Muscle layer of duodenum (tissue), 2 donors: ENCODE results near the gene KLHL20.
A peak's percentile ranks its signal among the peaks of the same experiment; 100 is the strongest.
"Not testable (repeated sequence)": the region's sequence is repeated elsewhere in the genome, so short reads cannot be mapped to it uniquely, and the experiment has no call there.

Source experiments
- H3K27ac ChIP-seq: one replicate; pipeline ENCODE4 v1.7.0; 2013; ENCODE audit warnings: mild to moderate bottlenecking, low read length
- H3K27me3 ChIP-seq: one replicate; pipeline ENCODE4 v1.7.0; 2013; ENCODE audit warnings: low read depth, mild to moderate bottlenecking, control low read depth, low read length
- H3K36me3 ChIP-seq, 2 donors: one replicate each; pipeline ENCODE4 v1.7.0; 2013; ENCODE audit warnings: low read length in 2 of 2, control low read depth in 1 of 2, mild to moderate bottlenecking in 1 of 2; ENCODE audit not compliant: insufficient read depth in 2 of 2, control insufficient read depth in 1 of 2
- H3K4me1 ChIP-seq, 2 donors: one replicate each; pipeline ENCODE4 v1.7.0; 2013; ENCODE audit warnings: low read length in 2 of 2, mild to moderate bottlenecking in 2 of 2, control low read depth in 1 of 2, moderate library complexity in 1 of 2; ENCODE audit not compliant: insufficient read depth in 2 of 2, control insufficient read depth in 1 of 2
- H3K4me3 ChIP-seq, 2 donors: one replicate each; pipeline ENCODE4 v1.7.0; 2013; ENCODE audit warnings: low read length in 2 of 2, low read depth in 1 of 2, mild to moderate bottlenecking in 1 of 2
- H3K9me3 ChIP-seq, 2 donors: one replicate each; pipeline ENCODE4 v1.7.0; 2013; ENCODE audit warnings: low read length in 2 of 2, control low read depth in 1 of 2, mild to moderate bottlenecking in 1 of 2; ENCODE audit not compliant: control insufficient read depth in 1 of 2
- donor health status: healthy.

The KLHL20 gene

GRCh38 chr1:173702736-173703135 is 12.0 kb upstream of the KLHL20 start:
- Histone ChIP-seq H3K27ac (no peak overlapping the region), H3K4me1 (no peaks in the 10 kb centered on the region)

DNA sequence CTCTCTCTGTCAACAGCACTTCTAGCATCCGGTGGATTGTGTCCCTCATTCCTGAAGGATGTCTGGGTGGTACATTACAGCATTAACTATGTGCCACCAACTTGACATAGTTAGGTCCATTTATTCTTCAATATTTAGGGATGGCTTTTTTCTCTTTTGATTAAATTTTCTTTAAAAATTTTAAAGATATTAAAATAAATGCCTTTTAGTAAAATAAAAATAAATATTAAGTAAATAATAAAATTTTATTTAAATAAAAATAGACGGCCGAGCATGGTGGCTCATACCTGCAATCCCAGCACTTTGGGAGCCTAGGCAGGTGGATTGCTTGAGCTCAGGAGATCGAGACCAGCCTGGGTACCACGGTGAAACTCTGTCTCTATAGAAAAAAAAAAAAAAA is 9.7 kb upstream of the KLHL20 start:
- H3K4me3 ChIP-seq: no peak overlapping the region
- H3K36me3 ChIP-seq: no peaks in the 10 kb centered on the region
- H3K9me3 ChIP-seq: no peaks in the 10 kb centered on the region
- H3K27ac ChIP-seq: no peak overlapping the region
- H3K4me1 ChIP-seq: no peaks in the 10 kb centered on the region
- peaks cover 8% of the 10 kb centered on the region for H3K27me3 ChIP-seq

More at GRCh38 chr1:173702736-173703135, 12.0 kb upstream of the KLHL20 start:
- Histone ChIP-seq H3K36me3 (no peaks in the 10 kb centered on the region), H3K9me3 (no peaks in the 10 kb centered on the region), H3K27me3 (peaks cover 4% of the 10 kb centered on the region), H3K4me3 (no peak overlapping the region)

DNA sequence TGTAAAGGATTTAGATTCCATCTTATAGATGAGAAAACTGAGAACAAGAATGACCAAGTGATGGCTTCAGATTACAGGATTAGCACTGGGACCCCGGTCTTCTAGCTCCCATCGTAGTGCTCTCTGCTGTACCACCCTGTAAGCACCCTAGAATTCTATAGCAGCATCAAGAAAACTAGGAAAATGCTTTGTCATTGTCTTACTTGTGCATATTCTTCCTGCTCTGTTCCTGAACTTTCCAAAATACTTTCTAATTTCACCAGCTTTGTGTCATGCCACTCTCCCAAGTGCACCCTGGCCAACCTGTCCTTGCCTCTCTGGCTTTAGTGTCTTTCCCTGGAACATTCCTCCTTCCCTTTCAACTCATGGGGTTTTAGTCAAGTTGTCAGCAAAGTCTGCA is 6.0 kb upstream of the KLHL20 start:
- H3K4me1 ChIP-seq: no peaks in the 10 kb centered on the region
- no peaks in the 10 kb centered on the region for H3K36me3 ChIP-seq
- H3K27ac ChIP-seq: no peak overlapping the region
- H3K9me3 ChIP-seq: no peaks in the 10 kb centered on the region
- H3K27me3 ChIP-seq: peaks cover 12% of the 10 kb centered on the region
- no peak overlapping the region for H3K4me3 ChIP-seq

GRCh38 chr1:173714441-173714758 is 381 bp upstream of the KLHL20 start:
- Histone ChIP-seq H3K36me3 (no peaks in the 10 kb centered on the region), H3K27me3 (peaks cover 8% of the 10 kb centered on the region), H3K9me3 (no peaks in the 10 kb centered on the region), H3K4me3 (peak overlapping the region; percentile 74 to 94), H3K27ac (peak overlapping the region; percentile 82), H3K4me1 (peaks cover 10 to 18% of the 10 kb centered on the region in 2 donors)

DNA sequence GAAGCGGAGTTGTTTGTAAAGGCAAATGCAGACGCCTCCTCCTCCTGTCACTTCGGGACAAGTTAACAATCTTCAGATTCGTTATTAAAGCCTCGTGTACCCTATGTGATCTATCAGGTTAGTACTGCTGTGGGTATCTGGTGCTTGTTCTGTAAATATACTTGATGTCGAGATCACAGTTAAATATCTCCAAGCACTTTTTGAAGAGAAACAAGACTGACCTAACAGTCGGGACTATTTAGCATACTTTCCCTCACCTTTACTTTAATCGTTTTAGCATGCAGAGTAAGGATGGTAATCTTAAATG is 710 bp downstream of the KLHL20 start:
- Histone ChIP-seq H3K27me3 (peaks cover under 1% of the 10 kb centered on the region), H3K27ac (peak overlapping the region; percentile 82), H3K4me3 (peak overlapping the region; percentile 74 to 94), H3K9me3 (no peaks in the 10 kb centered on the region), H3K4me1 (peaks cover 10 to 18% of the 10 kb centered on the region in 2 donors), H3K36me3 (no peaks in the 10 kb centered on the region)

GRCh38 chr1:173717238-173717637 is 2.5 kb downstream of the KLHL20 start:
- Histone ChIP-seq H3K27me3 (no peaks in the 10 kb centered on the region), H3K36me3 (peaks cover 0 to 5% of the 10 kb centered on the region in 2 donors), H3K4me3 (no peak overlapping the region), H3K9me3 (no peaks in the 10 kb centered on the region), H3K4me1 (peaks cover 10 to 18% of the 10 kb centered on the region in 2 donors), H3K27ac (no peak overlapping the region)

DNA sequence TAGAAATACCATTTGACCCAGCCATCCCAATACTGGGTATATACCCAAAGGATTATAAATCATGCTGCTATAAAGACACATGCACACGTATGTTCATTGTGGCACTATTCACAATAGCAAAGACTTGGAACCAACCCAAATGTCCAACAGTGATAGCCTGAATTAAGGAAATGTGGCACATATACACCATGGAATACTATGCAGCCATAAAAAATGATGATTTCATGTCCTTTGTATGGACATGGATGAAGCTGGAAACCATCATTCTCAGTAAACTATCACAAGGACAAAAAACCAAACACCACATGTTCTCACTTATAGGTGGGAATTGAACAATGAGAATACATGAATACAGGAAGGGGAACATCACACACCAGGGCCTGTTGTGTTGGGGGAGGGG is 16.6 kb downstream of the KLHL20 start:
- H3K27me3 ChIP-seq, H3K4me3 ChIP-seq, H3K9me3 ChIP-seq, H3K27ac ChIP-seq, H3K4me1 ChIP-seq: not testable (repeated sequence)
- peaks cover 10 to 29% of the 10 kb centered on the region in 2 donors for H3K36me3 ChIP-seq

DNA sequence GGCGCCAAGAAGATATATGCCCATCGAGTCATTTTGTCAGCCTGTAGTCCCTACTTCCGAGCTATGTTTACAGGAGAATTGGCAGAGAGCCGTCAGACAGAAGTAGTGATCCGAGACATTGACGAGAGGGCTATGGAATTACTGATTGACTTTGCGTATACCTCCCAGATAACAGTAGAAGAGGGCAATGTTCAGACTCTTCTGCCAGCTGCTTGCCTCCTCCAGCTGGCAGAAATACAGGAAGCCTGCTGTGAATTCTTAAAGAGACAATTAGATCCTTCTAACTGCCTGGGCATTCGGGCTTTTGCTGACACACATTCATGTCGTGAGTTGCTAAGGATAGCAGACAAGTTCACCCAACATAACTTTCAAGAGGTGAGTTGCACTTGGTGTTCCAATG is 19.1 kb downstream of the KLHL20 start:
- Histone ChIP-seq H3K36me3 (peaks cover 10 to 33% of the 10 kb centered on the region in 2 donors), H3K27ac (no peak overlapping the region), H3K9me3 (peaks cover 0 to 12% of the 10 kb centered on the region in 2 donors), H3K4me3 (no peak overlapping the region), H3K27me3 (no peaks in the 10 kb centered on the region), H3K4me1 (no peaks in the 10 kb centered on the region)

DNA sequence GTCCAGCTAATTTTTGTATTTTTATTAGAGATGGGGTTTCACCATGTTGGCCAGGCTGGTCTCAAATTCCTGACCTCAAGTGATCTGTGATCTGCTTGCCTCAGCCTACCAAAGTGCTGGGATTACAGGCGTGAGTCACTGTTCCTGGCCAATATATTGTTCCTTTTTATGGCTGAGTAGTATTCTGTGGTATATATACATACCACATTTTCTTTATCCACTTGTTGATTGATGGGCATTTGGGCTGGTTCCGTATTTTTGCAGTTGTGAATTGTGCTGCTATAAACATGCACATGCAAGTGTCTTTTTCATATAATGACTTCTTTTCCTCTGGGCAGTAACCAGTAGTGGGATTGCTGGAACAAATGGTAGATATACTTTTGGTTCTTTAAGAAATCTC is 21.3 kb downstream of the KLHL20 start:
- H3K27me3 ChIP-seq, H3K27ac ChIP-seq, H3K4me1 ChIP-seq, H3K4me3 ChIP-seq: not testable (repeated sequence)
- Histone ChIP-seq H3K36me3 (peaks cover 10 to 38% of the 10 kb centered on the region in 2 donors), H3K9me3 (peaks cover 0 to 12% of the 10 kb centered on the region in 2 donors)

DNA sequence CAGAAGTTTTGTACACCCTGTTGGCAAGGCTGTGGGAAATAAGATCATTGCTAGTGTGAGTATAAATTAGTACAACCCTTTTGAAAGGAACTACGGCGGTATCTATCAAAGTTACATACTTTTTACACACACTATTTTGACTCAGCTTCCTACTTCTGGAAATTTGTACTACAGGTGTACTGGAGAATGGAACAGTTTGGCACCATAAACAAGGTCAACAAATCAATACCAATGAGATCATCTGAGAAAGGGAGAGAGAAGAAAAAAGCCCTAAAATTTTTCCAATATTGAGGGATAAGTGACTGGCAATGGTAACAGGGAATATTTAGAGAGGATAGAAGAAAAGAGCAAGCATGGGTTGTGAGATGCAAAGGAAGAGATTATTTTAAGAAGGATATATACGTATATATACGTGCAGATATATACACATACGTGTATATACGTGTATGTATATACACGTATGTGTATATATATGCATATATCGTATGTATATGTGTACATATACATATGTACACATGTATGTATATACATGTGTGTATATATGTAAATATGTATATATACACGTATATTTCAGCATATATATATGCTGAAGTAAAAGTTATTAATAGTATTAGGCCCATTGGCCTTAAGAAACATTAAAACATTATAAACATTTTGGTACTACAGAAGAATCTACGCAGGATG is 27.6 kb downstream of the KLHL20 start:
- peaks cover 0 to 7% of the 10 kb centered on the region in 2 donors for H3K9me3 ChIP-seq
- no peaks in the 10 kb centered on the region for H3K27me3 ChIP-seq
- H3K4me1 ChIP-seq: no peaks in the 10 kb centered on the region
- H3K4me3 ChIP-seq: no peak overlapping the region
- no peak overlapping the region for H3K27ac ChIP-seq
- peaks cover 8 to 15% of the 10 kb centered on the region in 2 donors for H3K36me3 ChIP-seq

DNA sequence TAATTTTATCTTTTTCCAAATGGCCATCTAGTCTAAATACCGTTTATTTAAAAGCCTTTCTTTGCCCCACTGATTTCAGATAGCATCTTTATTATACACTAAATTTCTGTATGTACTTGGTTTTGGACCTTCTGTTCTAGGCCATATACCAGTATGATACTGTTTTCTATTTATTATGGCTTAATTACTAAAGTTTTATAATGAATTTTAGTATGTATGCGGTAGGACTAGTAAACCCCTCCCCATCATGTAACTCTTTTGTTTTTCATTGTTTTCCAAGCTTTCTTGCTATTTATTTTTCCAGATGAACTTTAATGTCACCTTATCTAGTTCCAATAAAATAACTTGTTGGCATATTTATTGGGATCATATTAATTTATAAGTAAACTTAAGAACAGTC is 29.9 kb downstream of the KLHL20 start:
- H3K27ac ChIP-seq: no peak overlapping the region
- peaks cover 8 to 15% of the 10 kb centered on the region in 2 donors for H3K36me3 ChIP-seq
- no peaks in the 10 kb centered on the region for H3K9me3 ChIP-seq
- no peak overlapping the region for H3K4me3 ChIP-seq
- H3K27me3 ChIP-seq: no peaks in the 10 kb centered on the region
- H3K4me1 ChIP-seq: no peaks in the 10 kb centered on the region

- Histone ChIP-seq H3K27me3 (no peaks in the 10 kb centered on the region), H3K9me3 (no peaks in the 10 kb centered on the region), H3K36me3 (peaks cover 5 to 26% of the 10 kb centered on the region in 2 donors), H3K4me1 (no peaks in the 10 kb centered on the region), H3K4me3 (no peak overlapping the region), H3K27ac (no peak overlapping the region)
Measured at GRCh38 chr1:173749137-173749536, 34.4 kb downstream of the KLHL20 start.
